Esophagus muscularis mucosa (tissue), 4 donors: ENCODE results near the gene MYEF2. TPM values are rescaled to one million over a fixed set of nuclear protein-coding genes. Genes with fewer than 3 reads are reported as not detected.

ENCODE experiments used
- DNase-seq: peaks from one replicate; pipeline ENCODE4 v3.0.0-alpha.2; 2017; ENCODE audit errors: extremely low spot score
- H3K27ac ChIP-seq, 4 donors: fragments of 200-600 bp; sonication (generic); replicated peaks in 1 of 4; 1 replicate in 3 of 4; 2 replicates in 1 of 4; pipeline ENCODE4 v1.5.1; 2016 to 2019; ENCODE audit warnings: mild to moderate bottlenecking in 1 of 4
- H3K27me3 ChIP-seq, 4 donors: fragments of 200-600 bp; sonication (generic); one replicate each; pipeline versions ENCODE4 v1.5.1 to v1.6.0; 2016 to 2019
- H3K36me3 ChIP-seq, 4 donors: fragments of 200-600 bp; sonication (generic); one replicate each; pipeline ENCODE4 v1.5.1; 2016 to 2019
- H3K4me1 ChIP-seq, 4 donors: fragments of 200-600 bp; sonication (generic); one replicate each; pipeline ENCODE4 v1.5.1; 2016 to 2019
- H3K4me3 ChIP-seq, 4 donors: fragments of 200-600 bp; sonication (generic); 1 replicate in 2 of 4; 2 replicates in 2 of 4; pipeline ENCODE4 v1.5.1; 2016 to 2019; ENCODE audit warnings: mild to moderate bottlenecking in 4 of 4, moderate library complexity in 1 of 4
- H3K9me3 ChIP-seq, 4 donors: fragments of 200-600 bp; sonication (generic); 1 replicate in 3 of 4; 2 replicates in 1 of 4; pipeline ENCODE4 v1.5.1; 2016 to 2019
- CTCF ChIP-seq, 3 experiments: fragments of 200-600 bp in 2 of 3; fragments of 450-650 bp in 1 of 3; sonication (generic) in 2 of 3; IDR thresholded peaks; one replicate each; pipeline ENCODE4 v1.5.1; 2017 to 2019; ENCODE audit warnings: antibody characterized with exemption in 3 of 3, mild to moderate bottlenecking in 2 of 3, moderate library complexity in 1 of 3
- EP300 ChIP-seq: sonication (generic); formaldehyde crosslinking; IDR thresholded peaks from one replicate; pipeline ENCODE4 v1.6.1; 2017; ENCODE audit warnings: antibody characterized with exemption
- POLR2A ChIP-seq: fragments of 450-650 bp; IDR thresholded peaks from one replicate; pipeline ENCODE4 v1.6.1; 2017; ENCODE audit warnings: antibody characterized with exemption, moderate library complexity, mild to moderate bottlenecking, low read depth
- POLR2AphosphoS5 ChIP-seq, 2 donors: sonication (generic); formaldehyde crosslinking; IDR thresholded peaks; one replicate each; pipeline ENCODE4 v1.6.1; 2017; ENCODE audit warnings: antibody characterized with exemption in 2 of 2
- WGBS: methylation state at CpG from one replicate; pipeline ENCODE4 v1.1.5; 2018; 5-methylcytosine and 5-hydroxymethylcytosine counted together
- intact Hi-C: fragments of 100-400 bp; cut with DNase I; formaldehyde crosslinking; loops from one replicate; pipeline ENCODE4 v1.15.1; 2023
- total RNA-seq, 4 donors: library from RNA; depleted of rRNA; stranded (reverse); fragments of >200 nt; gene quantifications; one replicate each; pipeline versions ENCODE4 v1.1.0 to v1.2.1, GENCODE V29; 2016

Gene MYEF2
- total RNA-seq, 4 donors from 2014 or later: 20.0 to 41.1 (median 27.3) TPM

- WGBS: 1% methylated on average over 10 of the region's 10 CpGs
- H3K27ac ChIP-seq: peak overlapping the region; percentile 84 to 96 (median 90)
Observed at GRCh38 chr15:48177383-48177765, 721 bp downstream of the MYEF2 start.

GRCh38 chr15:48176957-48177356 lies 1.1 kb downstream of the MYEF2 start:
- Histone ChIP-seq H3K27ac (peak overlapping the region; percentile 84 to 96 (median 90)), H3K27me3 (peaks cover 0 to 4% (median 0%) of the 10 kb centered on the region in 4 donors), H3K4me3 (peak overlapping the region; percentile 62 to 87 (median 76)), H3K9me3 (no peaks in the 10 kb centered on the region), H3K4me1 (peaks cover 0 to 25% (median 14%) of the 10 kb centered on the region in 4 donors), H3K36me3 (no peaks in the 10 kb centered on the region)
- 73% methylated on average over 2 of the region's 2 CpGs for WGBS
- no peak for TF ChIP-seq CTCF (IDR thresholded peaks at IDR 0.05)
- no peak for TF ChIP-seq POLR2AphosphoS5 (IDR thresholded peaks at IDR 0.05)
- no peak for TF ChIP-seq EP300
- no peak for TF ChIP-seq POLR2A
- intact Hi-C loops: no loop called here
- no peak for DNase-seq

More at GRCh38 chr15:48177383-48177765, 721 bp downstream of the MYEF2 start:
- Histone ChIP-seq H3K27me3 (peaks cover 0 to 4% (median 0%) of the 10 kb centered on the region in 4 donors), H3K36me3 (no peaks in the 10 kb centered on the region), H3K4me1 (peaks cover 0 to 25% (median 14%) of the 10 kb centered on the region in 4 donors), H3K9me3 (no peaks in the 10 kb centered on the region), H3K4me3 (peak overlapping the region; percentile 62 to 87 (median 76))
- intact Hi-C loops: no loop called here
- TF ChIP-seq CTCF (IDR thresholded peaks at IDR 0.05) (no peak), POLR2AphosphoS5 (IDR thresholded peaks at IDR 0.05) (no peak), POLR2A (no peak), EP300 (no peak)
- DNase-seq: no peak

DNA sequence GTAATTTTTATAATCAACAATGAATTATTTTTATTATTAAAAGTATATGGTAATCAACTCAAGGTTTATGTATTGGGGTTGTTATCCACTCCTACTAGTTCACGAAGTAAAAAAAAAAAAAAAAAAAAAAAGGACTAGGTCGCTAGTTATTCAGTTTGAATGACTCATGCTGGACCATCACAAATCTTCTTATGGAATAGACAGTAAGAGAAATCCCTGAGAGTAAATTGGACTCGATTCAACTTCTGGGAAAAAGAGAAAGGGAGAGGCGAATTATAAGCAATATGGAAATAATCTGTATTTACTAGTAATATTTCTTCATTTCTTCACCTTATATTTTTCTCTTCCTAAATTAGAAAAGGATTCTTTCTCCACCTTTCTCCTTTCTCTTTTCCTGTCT lies 2.0 kb downstream of the MYEF2 start:
- TF ChIP-seq CTCF (IDR thresholded peaks at IDR 0.05) (no peak), POLR2AphosphoS5 (IDR thresholded peaks at IDR 0.05) (no peak), POLR2A (no peak), EP300 (no peak)
- intact Hi-C loops: no loop called here
- Histone ChIP-seq H3K36me3 (no peaks in the 10 kb centered on the region), H3K4me3 (peak overlapping the region in 1 of 4 donors; percentile 62), H3K27ac (peak overlapping the region in 3 of 4 donors; percentile 87 to 96 (median 92)), H3K4me1 (peaks cover 0 to 25% (median 14%) of the 10 kb centered on the region in 4 donors), H3K27me3 (peaks cover 0 to 2% (median 0%) of the 10 kb centered on the region in 4 donors), H3K9me3 (no peaks in the 10 kb centered on the region)
- 71% methylated on average over 4 of the region's 4 CpGs for WGBS
- no peak for DNase-seq

DNA sequence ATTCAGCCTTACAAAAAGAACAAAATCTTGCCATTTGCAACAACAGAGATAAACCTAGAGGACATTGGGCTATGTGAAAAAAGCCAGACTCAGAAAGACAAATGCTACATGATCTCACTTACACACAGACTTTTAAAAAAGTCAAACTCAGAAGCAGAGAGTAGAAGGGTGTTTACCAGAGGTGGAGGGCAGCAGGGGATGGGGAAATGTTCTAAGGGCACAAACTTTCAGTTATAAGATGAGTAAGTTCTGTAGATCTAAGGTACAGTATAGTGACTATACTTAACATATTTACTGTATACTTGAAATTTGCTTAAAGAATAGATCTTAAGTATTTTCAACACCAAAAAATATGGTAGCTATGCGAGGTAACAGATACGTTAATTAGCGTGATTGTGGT lies 3.0 kb downstream of the MYEF2 start:
- H3K27me3 ChIP-seq: no peaks in the 10 kb centered on the region
- no peak overlapping the region for H3K27ac ChIP-seq
- no peak for DNase-seq
- intact Hi-C loops: no loop called here
- H3K36me3 ChIP-seq: no peaks in the 10 kb centered on the region
- peaks cover 0 to 25% (median 14%) of the 10 kb centered on the region in 4 donors for H3K4me1 ChIP-seq
- no peak overlapping the region for H3K4me3 ChIP-seq
- no peaks in the 10 kb centered on the region for H3K9me3 ChIP-seq
- 98% methylated on average over 3 of the region's 3 CpGs for WGBS
- no peak for TF ChIP-seq EP300
- TF ChIP-seq POLR2A: no peak
- TF ChIP-seq POLR2AphosphoS5 (IDR thresholded peaks at IDR 0.05): no peak
- no peak for TF ChIP-seq CTCF (IDR thresholded peaks at IDR 0.05)

GRCh38 chr15:48170981-48171380 lies 7.1 kb downstream of the MYEF2 start:
- Histone ChIP-seq H3K4me3 (no peak overlapping the region), H3K9me3 (no peaks in the 10 kb centered on the region), H3K27me3 (no peaks in the 10 kb centered on the region), H3K27ac (no peak overlapping the region), H3K36me3 (peaks cover 0 to 9% (median 0%) of the 10 kb centered on the region in 4 donors), H3K4me1 (peaks cover 0 to 4% (median 1%) of the 10 kb centered on the region in 4 donors)
- DNase-seq: no peak
- 74% methylated on average over 1 of the region's 1 CpG for WGBS
- TF ChIP-seq EP300 (no peak), CTCF (IDR thresholded peaks at IDR 0.05) (no peak), POLR2AphosphoS5 (IDR thresholded peaks at IDR 0.05) (no peak), POLR2A (no peak)
- intact Hi-C loops: no loop called here
